ENCODE measurements around the gene FOLR3. TPM values are rescaled to one million over a fixed set of nuclear protein-coding genes. Genes with fewer than 3 reads are reported as not detected.

FOLR3 gene
- total and polyA plus RNA-seq, 2 of the 4 experiments (the other 2 are of a cell fraction): 0.29 to 0.36 TPM

GRCh38 chr11:72146625-72147024, 11.1 kb downstream of the FOLR3 start:
- H4K20me1 ChIP-seq (ENCODE audit: insufficient read depth, low read length): no peaks in the 10 kb centered on the region
- POLR2A ChIA-PET (ENCODE audit: unreplicated experiment): no interaction called here
- no peak for DNase-seq
- peak overlapping the region; percentile 19 for H2BK5ac ChIP-seq (ENCODE audit: low read depth, low read length, poor library complexity, severe bottlenecking)
- H3K14ac ChIP-seq (replicated peaks; ENCODE audit: low read depth, low read length): no peak overlapping the region; the same call in 1 of the 2 replicates
- peak overlapping the region; percentile 71 for H4K91ac ChIP-seq (ENCODE audit: insufficient read depth, low read depth, low read length)
- peak overlapping the region in 1 of 2 experiments; percentile 71; a peak in 2 of 4 replicates for H4K8ac ChIP-seq (ENCODE audit: low read depth in 2 of 2, low read length in 2 of 2)
- H2AFZ ChIP-seq (replicated peaks; ENCODE audit: low read length, poor library complexity): peak overlapping the region; percentile 63
- H2BK15ac ChIP-seq (ENCODE audit: low read depth, low read length): peak overlapping the region; percentile 78; the same call in 1 of the 3 replicates
- WGBS, 2 experiments (ENCODE audit: extremely low coverage in 2 of 2, insufficient read length in 1 of 2): no CpG with 5 or more reads among the region's 2 CpGs
- BruUV-seq (replicated peaks): no TSS peak
- peaks cover 5% of the 10 kb centered on the region for H3K9me1 ChIP-seq (ENCODE audit: insufficient read depth, low read length)
- no peak overlapping the region for H3K4me3 ChIP-seq (ENCODE audit: insufficient read depth, low read depth, low read length)
- no peak overlapping the region for H3K27ac ChIP-seq (ENCODE audit: insufficient read depth, low read length)
- H3K4me1 ChIP-seq (ENCODE audit: control insufficient read depth, insufficient read depth, low read length): peaks cover 5% of the 10 kb centered on the region; the same call in 1 of the 2 replicates
- H2AK5ac ChIP-seq (ENCODE audit: low read depth, low read length): peak overlapping the region; percentile 83; the same call in 1 of the 2 replicates
- H3K18ac ChIP-seq (ENCODE audit: low read depth, low read length): peak overlapping the region; percentile 76; the same call in 1 of the 2 replicates
- intact Hi-C loops (cut with micrococcal nuclease) (no loop called here), dilution Hi-C loops (cut with HindIII; ENCODE audit: low sequenced_read_pairs, unreplicated experiment) (no loop called here), in situ Hi-C loops (cut with MboI; ENCODE audit: low sequenced_read_pairs) (no loop called here)
- peak overlapping the region; percentile 61 for H2AK9ac ChIP-seq (replicated peaks; ENCODE audit: low read depth, low read length, poor library complexity)
- no peak for TF ChIP-seq NFE2L2 (IDR thresholded peaks at IDR 0.05; ENCODE audit: low read depth, low read length)
- TF ChIP-seq RCOR1 (IDR thresholded peaks at IDR 0.05; ENCODE audit: insufficient replicate concordance, low read length): no peak
- no peak for TF ChIP-seq BHLHE40 (IDR thresholded peaks at IDR 0.05; ENCODE audit: low read depth, low read length)
- TF ChIP-seq MXI1 (IDR thresholded peaks at IDR 0.05; ENCODE audit: borderline replicate concordance, low read depth, low read length): no peak
- no peak for TF ChIP-seq RAD21 (IDR thresholded peaks at IDR 0.05; ENCODE audit: low read length)
- TF ChIP-seq USF2 (IDR thresholded peaks at IDR 0.05; ENCODE audit: low read depth, low read length): no peak
- no peak for TF ChIP-seq CTCF (conservative IDR thresholded peaks at IDR 0.05; ENCODE audit: low read depth, low read length)
- TF ChIP-seq SMC3 (IDR thresholded peaks at IDR 0.05; ENCODE audit: low read depth, low read length): no peak
- no peak for TF ChIP-seq CHD1 (IDR thresholded peaks at IDR 0.05; ENCODE audit: low read depth, low read length)
- TF ChIP-seq MAZ (IDR thresholded peaks at IDR 0.05; ENCODE audit: borderline replicate concordance, low read depth, low read length): no peak
- no peak for TF ChIP-seq ELK1 (IDR thresholded peaks at IDR 0.05; ENCODE audit: borderline replicate concordance, low read depth, low read length)
- no peak for TF ChIP-seq POLR2A (IDR thresholded peaks at IDR 0.05; ENCODE audit: low read depth, low read length)
- no peak for TF ChIP-seq CEBPB (IDR thresholded peaks at IDR 0.05; ENCODE audit: low read depth, low read length)
- no peak for TF ChIP-seq FOS (IDR thresholded peaks at IDR 0.05; ENCODE audit: low read depth, low read length)
- no peak for TF ChIP-seq RFX5 (IDR thresholded peaks at IDR 0.05; ENCODE audit: low read depth, low read length)
- no peak for TF ChIP-seq MAFK (IDR thresholded peaks at IDR 0.05; ENCODE audit: low read depth, low read length)
- H3K4ac ChIP-seq (ENCODE audit: low read depth, low read length): peak overlapping the region; percentile 89
- peak overlapping the region; percentile 91 for H2BK120ac ChIP-seq (ENCODE audit: low read depth, low read length)
- no peak overlapping the region for H3K56ac ChIP-seq (ENCODE audit: extremely low read depth, insufficient read depth, low read length)
- no peaks in the 10 kb centered on the region for H3K9me3 ChIP-seq (ENCODE audit: control insufficient read depth, insufficient read depth, low read length)
- H4K5ac ChIP-seq (ENCODE audit: low read depth, low read length): peak overlapping the region; percentile 63; the same call in 1 of the 2 replicates
- CTCF ChIA-PET: interaction anchor here (0.6 kb wide), 1 partner anchor 1375 kb away, joined by 3 read pairs; no protein-coding TSS in a partner anchor
- H3K9ac ChIP-seq (ENCODE audit: low read depth, low read length): no peak overlapping the region
- no peak for ATAC-seq (ENCODE audit: low read depth)
- no peaks in the 10 kb centered on the region for H3K79me1 ChIP-seq (ENCODE audit: low read depth in 1 of 2, low read length in 2 of 2)
- H2BK20ac ChIP-seq (ENCODE audit: low read depth, low read length): peak overlapping the region; percentile 97
- peak overlapping the region; percentile 59; the same call in 1 of the 2 replicates for H3K23ac ChIP-seq (ENCODE audit: low read depth, low read length)
- no peaks in the 10 kb centered on the region for H3K36me3 ChIP-seq (ENCODE audit: control insufficient read depth, insufficient read depth, low read length)
- no peak overlapping the region for H3K4me2 ChIP-seq (ENCODE audit: low read depth, low read length)
- no peaks in the 10 kb centered on the region for H3K27me3 ChIP-seq (ENCODE audit: control insufficient read depth, insufficient read depth, low read length)

Measured in IMR-90 (cell line).